Measurements from ENCODE around the gene FZR1. TPM values are rescaled to one million over a fixed set of nuclear protein-coding genes. Genes with fewer than 3 reads are reported as not detected.

Gene FZR1
- total RNA-seq, 2 donors from 2014 or later = 19.5 to 22.6 TPM

- ATAC-seq = no peak
- DNase-seq = no peak
- intact Hi-C loops (cut with DNase I) = no loop called here
Measured at GRCh38 chr19:3491396-3492119, 14.6 kb upstream of the FZR1 start.

- DNase-seq = no peak
- intact Hi-C loops (cut with DNase I) = no loop called here
- no peak for ATAC-seq
Measured at GRCh38 chr19:3492131-3492839, 13.8 kb upstream of the FZR1 start.

GRCh38 chr19:3492919-3493318 lies 13.2 kb upstream of the FZR1 start:
- intact Hi-C loops (cut with DNase I) = no loop called here
- ATAC-seq = no peak
- DNase-seq = no peak

- intact Hi-C loops (cut with DNase I) = no loop called here
- no peak for ATAC-seq
- no peak for DNase-seq
Measured at GRCh38 chr19:3493651-3494050, 12.5 kb upstream of the FZR1 start.

GRCh38 chr19:3494051-3494450 lies 12.1 kb upstream of the FZR1 start:
- DNase-seq (no peak), ATAC-seq (peak; percentile 46 to 53)
- intact Hi-C loops (cut with DNase I) = no loop called here

GRCh38 chr19:3494559-3494958 lies 11.6 kb upstream of the FZR1 start:
- intact Hi-C loops (cut with DNase I) = no loop called here
- ATAC-seq (no peak), DNase-seq (no peak)

GRCh38 chr19:3496392-3497273 lies 9.5 kb upstream of the FZR1 start:
- intact Hi-C loops (cut with DNase I) = no loop called here
- DNase-seq (no peak), ATAC-seq (no peak)

- intact Hi-C loops (cut with DNase I) = no loop called here
- DNase-seq (no peak), ATAC-seq (no peak)
Measured at GRCh38 chr19:3497757-3498520, 8.2 kb upstream of the FZR1 start.

GRCh38 chr19:3499738-3500428 lies 6.2 kb upstream of the FZR1 start:
- no peak for DNase-seq
- intact Hi-C loops (cut with DNase I) = no loop called here
- peak; percentile 5 to 11 for ATAC-seq

- DNase-seq (peak; percentile 96), ATAC-seq (peak; percentile 95 to 97)
- intact Hi-C loops (cut with DNase I) = no loop called here
Measured at GRCh38 chr19:3500429-3501101, 5.5 kb upstream of the FZR1 start, which contains the start of gene DOHH. TSS of gene DOHH (minus strand) at chr19:3500674. CDS start at chr19:3496814, 3,860 bp downstream.

GRCh38 chr19:3501780-3502179 lies 4.3 kb upstream of the FZR1 start:
- intact Hi-C loops (cut with DNase I) = no loop called here
- DNase-seq (no peak), ATAC-seq (no peak)

- ATAC-seq = no peak
- intact Hi-C loops (cut with DNase I) = no loop called here
- peak; percentile 17 for DNase-seq
Measured at GRCh38 chr19:3503036-3503572, 3.0 kb upstream of the FZR1 start.

GRCh38 chr19:3504735-3505134 lies 1.4 kb upstream of the FZR1 start:
- ATAC-seq (no peak), DNase-seq (no peak)
- intact Hi-C loops (cut with DNase I) = no loop called here

GRCh38 chr19:3506384-3507340 lies 551 bp downstream of the FZR1 start:
- ATAC-seq (peak; percentile 7 to 13), DNase-seq (peak; percentile 48)

GRCh38 chr19:3507371-3508120 lies 1.4 kb downstream of the FZR1 start:
- intact Hi-C loops (cut with DNase I) = no loop called here
- DNase-seq = no peak
- ATAC-seq = peak in 1 of 2 donors; percentile 3

More at GRCh38 chr19:3506384-3507340, 551 bp downstream of the FZR1 start:
- intact Hi-C loops (cut with DNase I) = no loop called here

All from left cardiac atrium (tissue), 4 donors.